CD4-positive, CD25-positive, alpha-beta regulatory T cell (primary cell): ENCODE data around the gene CARD18. TPM values are rescaled to one million over a fixed set of nuclear protein-coding genes. Genes with fewer than 3 reads are reported as not detected.

ENCODE experiments used
- ATAC-seq, 2 donors: fragments of 150-1000 bp; cut with Tn5 transposase; one replicate each; pipeline ENCODE4 v1.10.0; 2021; ENCODE audit warnings: low read depth in 2 of 2, moderate number of reproducible peaks in 2 of 2, moderate library complexity in 1 of 2
- DNase-seq, 3 donors: peaks; one replicate each; pipeline versions ENCODE4 v3.0.0 to v3.0.0-alpha.2; 2012 to 2022; ENCODE audit warnings: mixed read lengths in 1 of 3
- H3K27ac ChIP-seq: one replicate; pipeline ENCODE4 v1.7.0; 2013; ENCODE audit warnings: mild to moderate bottlenecking, low read length; ENCODE audit not compliant: insufficient read depth, poor library complexity, severe bottlenecking
- H3K27me3 ChIP-seq: one replicate; pipeline ENCODE4 v1.7.0; 2013; ENCODE audit warnings: low read length; ENCODE audit not compliant: control insufficient read depth, insufficient read depth
- H3K36me3 ChIP-seq: one replicate; pipeline ENCODE4 v1.7.0; 2013; ENCODE audit warnings: mild to moderate bottlenecking, low read length, moderate library complexity; ENCODE audit not compliant: control insufficient read depth, insufficient read depth
- H3K4me1 ChIP-seq: 2 replicates; pipeline ENCODE4 v1.7.0; 2013; ENCODE audit warnings: mild to moderate bottlenecking, low read length; ENCODE audit not compliant: insufficient read depth, control insufficient read depth, poor library complexity, severe bottlenecking
- H3K4me3 ChIP-seq: one replicate; pipeline ENCODE4 v1.7.0; 2013; ENCODE audit warnings: low read depth, mild to moderate bottlenecking, low read length, moderate library complexity
- H3K9me3 ChIP-seq, 2 experiments: 1 replicate in 1 of 2; 2 replicates in 1 of 2; pipeline ENCODE4 v1.7.0; 2013; ENCODE audit warnings: low read length in 2 of 2, mild to moderate bottlenecking in 1 of 2, moderate library complexity in 1 of 2; ENCODE audit not compliant: control insufficient read depth in 2 of 2
- H3K27ac Mint-ChIP-seq, 3 donors: one replicate each; pipeline ENCODE4 v1.8.0; 2020 to 2022; ENCODE audit warnings: mild to moderate bottlenecking in 3 of 3, mixed read lengths in 3 of 3, moderate library complexity in 2 of 3
- H3K27me3 Mint-ChIP-seq: one replicate; pipeline ENCODE4 v1.8.0; 2022; ENCODE audit warnings: mild to moderate bottlenecking, mixed read lengths
- H3K36me3 Mint-ChIP-seq: one replicate; pipeline ENCODE4 v1.8.0; 2020; ENCODE audit warnings: mixed read lengths
- H3K4me1 Mint-ChIP-seq, 4 donors: one replicate each; pipeline ENCODE4 v1.8.0; 2020 to 2022; ENCODE audit warnings: mixed read lengths in 4 of 4, mild to moderate bottlenecking in 1 of 4
- H3K4me3 Mint-ChIP-seq, 4 donors: one replicate each; pipeline ENCODE4 v1.8.0; 2020 to 2022; ENCODE audit warnings: mild to moderate bottlenecking in 4 of 4, mixed read lengths in 4 of 4, moderate library complexity in 3 of 4
- H3K9me3 Mint-ChIP-seq, 7 donors: one replicate each; pipeline ENCODE4 v1.8.0; 2020 to 2022; ENCODE audit warnings: mixed read lengths in 7 of 7, mild to moderate bottlenecking in 3 of 7, moderate library complexity in 2 of 7
- polyA plus RNA-seq, 4 donors: library from polyadenylated mRNA; unstranded; fragments of 300-500 nt; fragmentation: Illumina TruSeq; gene quantifications; one replicate each; pipeline ENCODE4 v1.2.3, GENCODE V29; 2021
- total RNA-seq: library from RNA; stranded (reverse); gene quantifications from one replicate; pipeline ENCODE4 v1.2.3, GENCODE V29; 2022

Gene CARD18
- total and polyA plus RNA-seq, 5 donors from 2014 or later = not detected

GRCh38 chr11:105167244-105167643, 27.7 kb upstream of the CARD18 start:
- no peak overlapping the region for H3K27ac ChIP-seq
- no peaks in the 10 kb centered on the region for H3K36me3 ChIP-seq
- H3K4me1 ChIP-seq = no peaks in the 10 kb centered on the region
- no peaks in the 10 kb centered on the region for H3K36me3 Mint-ChIP-seq
- no peaks in the 10 kb centered on the region for H3K4me1 Mint-ChIP-seq
- DNase-seq (no peak), ATAC-seq (no peak)
- H3K4me3 Mint-ChIP-seq = no peak overlapping the region
- H3K4me3 ChIP-seq = no peak overlapping the region
- peaks cover 0 to 10% (median 2%) of the 10 kb centered on the region in 7 donors for H3K9me3 Mint-ChIP-seq
- peaks cover 6% of the 10 kb centered on the region for H3K27me3 Mint-ChIP-seq
- no peaks in the 10 kb centered on the region for H3K9me3 ChIP-seq
- no peak overlapping the region for H3K27ac Mint-ChIP-seq
- no peaks in the 10 kb centered on the region for H3K27me3 ChIP-seq

DNA sequence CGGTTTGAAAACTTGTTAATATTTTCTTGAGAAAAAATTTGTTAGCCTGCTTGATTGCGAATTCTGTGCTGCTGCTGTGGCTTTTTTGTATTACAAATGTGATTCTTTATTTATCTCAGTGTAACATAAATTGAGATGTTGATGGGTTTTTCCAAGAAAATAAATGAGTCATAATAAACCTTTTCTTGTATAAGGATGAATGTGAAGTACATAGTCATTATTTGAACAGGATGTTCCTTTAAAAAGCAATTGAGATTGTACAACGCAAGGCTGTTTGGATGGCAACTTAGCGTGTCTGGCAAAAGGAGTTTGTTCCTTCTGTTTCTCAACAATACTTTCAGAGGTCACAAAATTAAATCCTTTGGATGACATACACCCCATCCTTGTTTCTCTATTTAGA, 24.6 kb upstream of the CARD18 start:
- no peaks in the 10 kb centered on the region for H3K4me1 ChIP-seq
- Mint-ChIP-seq H3K36me3 (no peaks in the 10 kb centered on the region), H3K4me1 (no peaks in the 10 kb centered on the region), H3K9me3 (no peaks in the 10 kb centered on the region), H3K27ac (no peak overlapping the region), H3K4me3 (no peak overlapping the region), H3K27me3 (no peaks in the 10 kb centered on the region)
- H3K9me3 ChIP-seq = no peaks in the 10 kb centered on the region
- DNase-seq = no peak
- H3K27me3 ChIP-seq = no peaks in the 10 kb centered on the region
- no peak overlapping the region for H3K4me3 ChIP-seq
- no peak for ATAC-seq
- H3K36me3 ChIP-seq = no peaks in the 10 kb centered on the region
- no peak overlapping the region for H3K27ac ChIP-seq

DNA sequence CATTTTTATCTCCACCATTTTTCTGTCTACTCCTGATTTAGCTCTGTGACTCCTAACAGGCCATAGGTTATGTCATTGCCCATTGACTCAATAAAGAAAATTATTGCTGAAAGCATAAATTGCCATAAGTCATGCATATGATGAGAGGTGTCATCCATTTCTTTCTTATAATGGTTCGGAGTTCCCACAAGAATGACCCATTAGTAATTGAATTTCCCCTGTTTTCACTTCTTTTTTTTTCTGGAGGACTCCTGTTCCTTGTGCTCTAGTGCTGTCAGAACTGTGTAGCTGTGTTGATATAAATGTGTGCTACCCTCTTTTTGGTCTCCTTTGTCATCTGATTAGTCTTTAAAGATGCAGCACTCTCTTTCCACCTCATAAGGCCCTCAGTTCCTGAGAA, 22.9 kb upstream of the CARD18 start:
- ATAC-seq (no peak), DNase-seq (no peak)
- Mint-ChIP-seq H3K9me3 (no peaks in the 10 kb centered on the region), H3K36me3 (no peaks in the 10 kb centered on the region), H3K27ac (no peak overlapping the region), H3K4me3 (no peak overlapping the region), H3K4me1 (no peaks in the 10 kb centered on the region), H3K27me3 (no peaks in the 10 kb centered on the region)
- Histone ChIP-seq H3K9me3 (no peaks in the 10 kb centered on the region), H3K4me3 (no peak overlapping the region), H3K36me3 (no peaks in the 10 kb centered on the region), H3K27me3 (no peaks in the 10 kb centered on the region), H3K27ac (no peak overlapping the region), H3K4me1 (no peaks in the 10 kb centered on the region)

DNA sequence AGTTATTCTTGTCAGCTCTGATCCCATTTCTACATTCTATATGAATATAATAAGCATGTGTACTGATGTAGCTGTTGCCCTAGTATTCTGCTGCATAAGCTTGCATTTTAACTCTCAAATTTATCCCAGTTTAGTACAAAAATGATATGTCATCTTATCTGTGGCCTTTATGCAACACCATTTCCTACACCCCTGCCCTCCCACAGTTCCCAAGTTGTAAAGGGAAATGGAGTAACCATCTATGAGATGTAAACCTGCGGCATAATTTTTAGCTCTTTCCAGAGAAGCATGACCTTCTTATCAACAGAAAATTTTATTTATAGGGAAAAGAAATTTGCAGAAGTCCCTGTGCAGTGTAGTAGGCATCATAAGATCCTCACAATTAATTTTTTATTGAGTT, 18.9 kb upstream of the CARD18 start:
- H3K4me1 ChIP-seq = no peaks in the 10 kb centered on the region
- no peak overlapping the region for H3K27ac ChIP-seq
- DNase-seq = no peak
- no peak overlapping the region for H3K4me3 ChIP-seq
- no peak for ATAC-seq
- Mint-ChIP-seq H3K4me1 (no peaks in the 10 kb centered on the region), H3K27ac (no peak overlapping the region), H3K9me3 (no peaks in the 10 kb centered on the region), H3K36me3 (no peaks in the 10 kb centered on the region), H3K4me3 (no peak overlapping the region), H3K27me3 (no peaks in the 10 kb centered on the region)
- no peaks in the 10 kb centered on the region for H3K36me3 ChIP-seq
- no peaks in the 10 kb centered on the region for H3K27me3 ChIP-seq
- no peaks in the 10 kb centered on the region for H3K9me3 ChIP-seq

DNA sequence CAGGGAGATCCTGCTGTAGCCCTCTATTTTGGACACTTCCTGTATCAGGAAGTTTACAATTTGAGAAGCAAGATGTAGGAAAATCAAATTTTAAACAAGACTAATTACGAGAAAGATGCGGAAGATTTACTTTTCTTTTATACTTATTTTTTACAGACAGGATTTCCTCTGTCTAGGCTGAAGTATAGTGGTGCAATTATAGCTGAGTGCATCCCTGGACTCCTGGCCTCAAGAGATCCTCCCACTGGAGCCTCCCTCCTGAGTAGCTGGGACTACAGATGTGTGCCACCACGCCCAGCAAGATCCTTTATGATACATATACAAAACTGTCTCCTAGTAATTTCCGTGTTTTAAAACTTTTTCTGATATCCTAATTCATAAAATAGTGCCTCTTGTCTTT, 17.2 kb upstream of the CARD18 start:
- no peak for ATAC-seq
- Histone ChIP-seq H3K9me3 (no peaks in the 10 kb centered on the region), H3K27ac (no peak overlapping the region), H3K4me3 (no peak overlapping the region), H3K36me3 (no peaks in the 10 kb centered on the region), H3K27me3 (no peaks in the 10 kb centered on the region), H3K4me1 (no peaks in the 10 kb centered on the region)
- no peaks in the 10 kb centered on the region for H3K9me3 Mint-ChIP-seq
- H3K4me3 Mint-ChIP-seq = no peak overlapping the region
- H3K27ac Mint-ChIP-seq = no peak overlapping the region
- no peak for DNase-seq
- no peaks in the 10 kb centered on the region for H3K27me3 Mint-ChIP-seq
- H3K4me1 Mint-ChIP-seq = no peaks in the 10 kb centered on the region
- H3K36me3 Mint-ChIP-seq = no peaks in the 10 kb centered on the region

- Mint-ChIP-seq H3K9me3 (no peaks in the 10 kb centered on the region), H3K4me1 (no peaks in the 10 kb centered on the region), H3K36me3 (no peaks in the 10 kb centered on the region), H3K27ac (no peak overlapping the region), H3K27me3 (no peaks in the 10 kb centered on the region), H3K4me3 (no peak overlapping the region)
- Histone ChIP-seq H3K27me3 (no peaks in the 10 kb centered on the region), H3K27ac (no peak overlapping the region), H3K36me3 (no peaks in the 10 kb centered on the region), H3K4me3 (no peak overlapping the region), H3K9me3 (no peaks in the 10 kb centered on the region), H3K4me1 (no peaks in the 10 kb centered on the region)
- no peak for DNase-seq
- no peak for ATAC-seq
Observed at GRCh38 chr11:105156231-105156630, 16.7 kb upstream of the CARD18 start.

- H3K27ac ChIP-seq = no peak overlapping the region
- H3K27me3 Mint-ChIP-seq = no peaks in the 10 kb centered on the region
- H3K27me3 ChIP-seq = no peaks in the 10 kb centered on the region
- no peak overlapping the region for H3K4me3 Mint-ChIP-seq
- H3K9me3 ChIP-seq = no peaks in the 10 kb centered on the region
- H3K36me3 Mint-ChIP-seq = no peaks in the 10 kb centered on the region
- H3K27ac Mint-ChIP-seq = no peak overlapping the region
- H3K4me3 ChIP-seq = no peak overlapping the region
- DNase-seq (no peak), ATAC-seq (no peak)
- H3K4me1 Mint-ChIP-seq = no peaks in the 10 kb centered on the region
- no peaks in the 10 kb centered on the region for H3K4me1 ChIP-seq
- H3K9me3 Mint-ChIP-seq = no peaks in the 10 kb centered on the region
- no peaks in the 10 kb centered on the region for H3K36me3 ChIP-seq
Observed at GRCh38 chr11:105155679-105156078, 16.1 kb upstream of the CARD18 start.

GRCh38 chr11:105153392-105153791, 13.8 kb upstream of the CARD18 start:
- Mint-ChIP-seq H3K9me3 (peaks cover 0 to 2% (median 0%) of the 10 kb centered on the region in 7 donors), H3K27me3 (no peaks in the 10 kb centered on the region), H3K36me3 (no peaks in the 10 kb centered on the region), H3K4me3 (no peak overlapping the region), H3K27ac (no peak overlapping the region), H3K4me1 (no peaks in the 10 kb centered on the region)
- DNase-seq (no peak), ATAC-seq (no peak)
- Histone ChIP-seq H3K27me3 (no peaks in the 10 kb centered on the region), H3K4me3 (no peak overlapping the region), H3K4me1 (no peaks in the 10 kb centered on the region), H3K36me3 (no peaks in the 10 kb centered on the region), H3K27ac (no peak overlapping the region), H3K9me3 (no peaks in the 10 kb centered on the region)
